GM18520 (cell line): ENCODE measurements around the gene CREB3L2.

Experiments
- ATAC-seq: cut with Tn5 transposase; IDR thresholded peaks from one replicate; pipeline ENCODE4 v1.9.1; 2021; ENCODE audit not compliant: unreplicated experiment

The CREB3L2 gene

DNA sequence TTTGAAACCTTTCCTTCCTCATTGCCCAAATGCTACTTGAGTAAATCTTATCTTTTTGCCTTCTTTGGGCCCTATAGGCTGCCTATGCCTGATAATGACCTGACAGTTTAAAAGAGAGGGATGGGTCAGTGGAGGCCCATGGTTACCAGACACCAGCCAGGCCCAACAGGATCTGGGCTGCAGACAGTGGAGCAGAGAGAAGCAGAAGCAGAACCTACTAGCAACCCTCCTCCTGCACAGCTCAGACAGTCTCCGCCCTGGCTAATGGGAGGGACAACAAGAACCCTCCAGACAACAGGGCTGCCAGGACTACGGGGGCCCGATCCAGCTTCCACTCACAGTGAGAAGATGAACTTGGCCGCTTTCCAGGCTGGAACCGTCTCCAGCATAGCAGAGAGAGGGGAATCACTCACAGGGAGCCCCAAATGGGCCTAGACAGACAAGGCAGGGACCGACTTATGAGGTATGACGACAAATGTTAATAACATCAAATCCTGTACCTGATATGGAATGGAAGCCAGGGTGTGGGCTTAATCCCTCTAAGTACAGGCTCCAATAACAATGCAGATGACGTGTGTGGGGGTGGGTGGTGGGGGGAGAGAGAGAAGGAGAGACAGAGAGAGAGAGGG, 123.4 kb downstream of the CREB3L2 start:
- no peak for ATAC-seq

DNA sequence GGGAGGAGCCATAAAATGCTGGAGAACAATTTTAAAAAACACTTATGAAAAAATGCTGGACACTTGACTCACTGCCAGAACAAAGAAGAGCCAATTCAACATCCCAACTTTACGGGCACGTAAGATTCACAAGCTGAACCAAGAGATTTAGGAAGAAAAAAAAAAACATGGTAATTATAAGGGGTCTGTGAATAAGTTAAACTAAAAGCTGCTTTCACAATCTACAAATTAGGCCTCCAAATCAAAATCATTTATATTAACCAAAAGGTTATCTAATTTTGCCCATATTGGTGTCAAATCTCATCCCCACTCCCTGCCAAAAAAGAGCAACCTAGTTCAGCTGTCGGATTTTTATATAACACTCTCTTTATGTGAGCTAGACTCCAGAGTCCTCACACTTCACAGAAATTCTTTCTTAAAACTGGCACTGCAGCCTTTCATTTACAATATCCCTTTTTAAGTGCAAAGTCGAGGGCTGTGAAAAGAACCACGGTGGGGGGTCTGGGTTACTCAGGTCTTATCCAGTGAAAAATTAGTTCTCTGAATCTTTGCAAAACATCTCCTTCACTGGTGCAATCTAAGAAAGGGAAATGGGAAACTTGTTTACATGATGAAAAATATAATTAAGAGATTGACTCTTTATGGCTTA, 124.7 kb downstream of the CREB3L2 start:
- no peak for ATAC-seq

DNA sequence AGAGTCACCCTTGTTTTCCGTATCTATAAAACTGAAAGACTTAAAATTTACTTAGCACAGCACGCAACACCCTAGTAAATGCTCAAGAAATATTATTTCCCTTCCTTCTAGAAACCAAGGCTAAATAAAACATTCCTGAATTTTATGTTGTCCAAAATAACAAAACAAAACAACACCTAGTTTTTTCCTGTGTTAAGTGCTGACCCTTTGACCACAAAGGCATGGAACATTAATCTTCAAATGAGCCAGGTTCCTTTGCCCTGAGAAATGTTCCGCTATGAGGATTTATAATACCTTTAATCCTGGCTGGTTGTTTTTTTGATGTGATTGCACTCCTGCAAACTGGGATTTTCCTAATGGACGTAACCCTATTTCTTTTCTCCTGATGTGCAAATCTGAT, 126.1 kb downstream of the CREB3L2 start:
- no peak for ATAC-seq

DNA sequence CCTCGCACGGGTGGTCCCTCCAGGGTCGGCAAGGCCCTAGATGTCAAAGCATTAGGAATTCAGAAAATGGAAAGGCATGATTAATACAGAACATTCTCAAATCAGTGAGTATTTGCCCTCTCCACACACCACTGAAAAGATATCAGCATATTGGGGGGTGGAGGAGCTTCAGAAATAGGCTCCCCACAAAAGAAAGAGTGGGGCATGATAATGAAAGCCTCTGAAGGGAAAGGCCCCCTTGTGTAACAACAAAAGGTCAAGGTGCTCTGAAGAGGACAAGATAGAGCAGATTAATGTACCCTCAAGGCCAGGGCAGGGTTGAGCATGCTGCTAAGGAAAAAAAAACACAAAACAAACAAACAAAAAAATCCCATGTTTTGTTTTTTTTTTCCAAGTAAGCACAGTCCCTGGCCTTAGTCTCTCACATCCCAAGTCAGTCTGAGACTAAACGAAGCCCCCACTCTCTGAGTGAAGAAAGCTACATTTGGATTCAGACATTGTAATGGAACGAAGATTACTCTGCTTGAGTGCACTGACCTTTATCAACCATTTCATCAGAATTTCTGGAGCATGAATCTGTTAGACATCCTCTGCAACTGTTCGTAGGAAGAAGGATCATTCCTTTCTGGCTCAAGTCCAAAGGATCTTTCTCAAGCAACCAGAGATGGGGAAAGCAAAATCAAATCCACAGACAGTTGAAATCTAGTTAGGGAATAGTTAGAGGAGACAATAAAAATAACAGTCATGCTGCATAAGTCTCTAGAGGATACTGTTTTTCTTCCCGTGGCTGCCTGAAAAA, 127.7 kb downstream of the CREB3L2 start:
- no peak for ATAC-seq

DNA sequence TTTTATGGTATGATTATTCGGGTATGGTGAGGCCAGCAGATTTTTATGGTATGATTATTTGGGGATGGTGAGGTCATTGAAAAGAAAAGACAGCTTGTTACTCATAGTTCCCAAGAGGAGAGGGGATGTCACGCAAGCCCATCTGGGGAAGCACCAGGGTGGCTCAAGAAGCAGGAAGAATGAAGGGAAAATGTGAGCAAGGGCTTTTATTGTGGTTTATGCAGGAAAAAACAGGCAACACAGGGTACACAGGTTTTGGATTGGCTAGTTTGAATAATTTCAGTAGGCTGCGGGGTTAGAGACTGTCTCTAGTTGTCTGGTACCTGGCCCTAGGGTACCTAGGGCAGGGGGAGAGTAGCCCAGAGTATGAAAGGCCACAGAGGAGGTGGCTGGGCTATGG, 128.4 kb downstream of the CREB3L2 start:
- no peak for ATAC-seq

DNA sequence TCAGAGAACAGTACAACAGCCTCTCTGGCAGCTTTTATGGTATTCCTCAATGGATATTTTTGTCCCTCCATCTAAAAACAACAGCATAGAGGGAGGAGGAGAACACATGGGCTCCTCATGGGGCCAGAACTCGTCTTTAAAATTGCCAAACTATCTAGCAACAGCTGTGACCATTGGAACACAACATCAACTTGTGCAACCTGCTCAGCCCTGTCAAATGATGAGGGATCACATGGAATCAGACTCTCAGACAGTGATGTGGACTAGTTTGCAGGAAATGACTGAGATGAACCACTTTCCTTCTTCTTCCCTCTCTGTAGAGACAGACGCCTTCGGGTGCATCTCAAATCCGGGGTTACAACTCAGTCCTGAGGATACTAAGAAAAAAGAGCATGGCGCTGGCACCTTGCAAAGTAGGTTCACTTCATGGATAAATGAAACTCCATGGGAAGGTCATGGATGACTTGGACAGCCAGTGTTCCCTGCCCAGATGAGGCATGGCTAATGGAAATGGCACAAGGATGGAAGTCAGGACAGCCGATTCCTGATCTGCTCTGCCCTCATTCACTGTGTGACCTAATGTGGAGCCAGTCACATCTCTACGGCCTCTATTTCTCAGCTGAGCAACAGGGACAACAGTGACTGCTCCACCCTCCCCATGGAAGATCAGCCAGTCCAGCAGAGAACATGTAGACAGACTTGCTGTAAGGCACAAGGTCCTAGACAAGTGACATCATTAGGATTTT, 130.5 kb downstream of the CREB3L2 start:
- ATAC-seq, result no peak

DNA sequence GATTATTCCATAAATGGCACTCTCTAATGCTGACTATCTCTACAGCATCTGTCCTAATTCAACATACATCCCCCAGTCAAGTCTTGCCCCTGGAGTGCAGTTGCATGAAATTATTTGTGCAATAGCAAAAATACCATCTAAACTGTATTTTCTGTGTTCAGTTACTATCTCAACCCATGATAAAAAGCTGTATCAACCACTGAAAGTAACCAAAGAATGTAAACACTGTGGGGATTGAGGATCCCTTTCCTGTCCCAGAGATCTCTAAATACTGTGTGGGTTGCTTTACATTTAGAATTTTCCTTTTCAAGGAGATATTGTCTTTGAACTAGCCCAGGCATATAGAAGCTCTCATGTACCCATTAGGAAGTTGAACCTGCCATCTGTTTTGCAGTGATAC, 131.2 kb downstream of the CREB3L2 start:
- ATAC-seq, result no peak

- no peak for ATAC-seq
Observed at GRCh38 chr7:137870078-137870477, 131.8 kb downstream of the CREB3L2 start.

DNA sequence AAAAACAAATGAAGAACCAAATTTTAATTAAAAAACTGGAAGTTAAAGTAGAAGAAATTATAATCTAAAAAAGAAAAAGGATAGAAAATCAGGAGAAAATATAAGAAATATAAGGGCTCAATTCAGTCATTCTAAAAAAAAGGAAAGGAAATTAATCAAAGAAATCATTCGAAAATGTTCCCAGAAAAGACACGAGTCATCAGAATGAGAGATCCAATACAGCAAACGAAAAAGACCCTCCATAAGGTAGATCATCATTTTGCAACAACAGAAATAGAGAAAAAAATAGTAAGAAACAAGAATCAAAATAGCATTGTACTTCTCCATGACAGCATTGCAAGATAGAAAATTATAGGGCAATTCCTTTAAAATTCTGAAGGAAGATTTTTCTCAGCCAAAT, 132.6 kb downstream of the CREB3L2 start:
- ATAC-seq, result no peak

DNA sequence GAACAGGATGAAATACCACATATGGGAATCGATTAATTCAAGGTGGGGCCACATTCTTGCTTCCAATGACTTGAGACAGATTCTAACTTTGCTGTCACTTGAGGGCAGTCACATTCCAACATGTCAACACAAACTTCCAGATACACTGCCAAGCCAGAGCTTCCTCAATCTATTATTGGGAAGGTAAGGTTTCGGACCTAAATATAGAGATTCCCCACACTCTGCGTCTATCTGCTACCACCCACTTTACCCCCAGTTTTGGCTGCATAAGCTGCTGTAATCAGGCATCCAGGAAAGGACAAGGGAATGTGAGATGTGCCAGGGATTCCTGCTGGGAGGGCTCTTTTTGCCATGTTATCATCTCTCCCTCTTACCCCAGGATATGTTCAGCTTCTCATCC, 134.6 kb downstream of the CREB3L2 start:
- no peak for ATAC-seq

DNA sequence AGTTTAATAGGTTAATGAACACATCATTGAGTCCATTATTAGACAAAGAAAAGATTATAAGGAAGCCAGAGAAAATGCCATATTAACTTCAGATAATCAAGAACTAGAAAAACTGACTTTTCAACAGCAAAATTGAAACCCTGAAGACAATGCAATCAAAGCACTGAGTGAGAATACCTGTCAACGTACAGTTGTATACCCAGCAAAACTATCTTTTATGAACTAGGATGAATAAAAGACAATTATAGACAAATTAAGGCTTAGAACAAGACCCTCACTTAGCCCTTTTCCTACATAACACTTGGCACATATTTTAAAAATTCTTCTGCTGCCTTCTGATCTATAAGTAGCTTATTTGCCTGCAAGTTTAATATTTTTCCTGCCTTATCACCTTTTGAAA, 136.1 kb downstream of the CREB3L2 start:
- no peak for ATAC-seq

GRCh38 chr7:137862964-137863363, 138.9 kb downstream of the CREB3L2 start:
- no peak for ATAC-seq

- ATAC-seq, result no peak
Observed at GRCh38 chr7:137862358-137862757, 139.5 kb downstream of the CREB3L2 start.

GRCh38 chr7:137860542-137860941, 141.3 kb downstream of the CREB3L2 start:
- no peak for ATAC-seq

DNA sequence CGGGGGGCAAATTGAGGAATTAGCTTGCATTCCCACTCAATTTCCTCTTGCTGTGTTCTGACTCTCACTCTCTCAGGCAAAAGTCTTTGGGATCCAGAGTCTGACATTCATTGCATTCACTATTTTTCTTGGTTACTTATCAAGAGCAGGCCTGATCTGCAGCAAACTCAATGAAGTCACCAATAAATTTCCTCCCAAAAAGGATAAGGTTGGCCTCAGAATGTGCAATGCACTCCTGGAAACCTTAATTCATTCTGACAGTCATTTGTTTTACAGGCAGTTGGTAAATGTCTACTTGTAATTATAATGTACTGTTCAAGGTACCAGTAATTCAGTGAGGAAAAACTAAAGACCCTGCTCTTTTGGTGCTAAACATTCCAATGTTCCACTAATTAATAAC, 148.8 kb downstream of the CREB3L2 start:
- ATAC-seq, result no peak

DNA sequence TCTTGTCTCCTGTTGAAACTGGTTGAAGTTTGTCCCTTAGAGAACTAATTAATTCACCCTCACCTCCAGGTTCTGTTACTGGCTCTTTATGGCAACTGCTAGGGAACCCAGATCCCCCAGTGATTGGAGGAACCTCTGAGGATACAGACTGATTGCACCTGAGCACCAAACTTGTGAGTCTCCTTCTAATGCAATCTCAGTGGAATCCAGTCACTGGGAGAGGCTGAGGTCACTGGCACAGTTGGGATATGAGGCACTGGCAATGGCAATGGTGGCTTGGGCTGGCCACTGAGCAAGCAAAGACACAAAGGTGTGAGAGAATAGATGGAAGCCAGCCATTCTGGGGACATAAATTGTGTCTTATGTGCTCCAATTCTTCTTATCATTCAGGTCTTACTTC, 149.8 kb downstream of the CREB3L2 start:
- ATAC-seq, result no peak

GRCh38 chr7:137850972-137851945, 150.6 kb downstream of the CREB3L2 start:
- ATAC-seq, result no peak

DNA sequence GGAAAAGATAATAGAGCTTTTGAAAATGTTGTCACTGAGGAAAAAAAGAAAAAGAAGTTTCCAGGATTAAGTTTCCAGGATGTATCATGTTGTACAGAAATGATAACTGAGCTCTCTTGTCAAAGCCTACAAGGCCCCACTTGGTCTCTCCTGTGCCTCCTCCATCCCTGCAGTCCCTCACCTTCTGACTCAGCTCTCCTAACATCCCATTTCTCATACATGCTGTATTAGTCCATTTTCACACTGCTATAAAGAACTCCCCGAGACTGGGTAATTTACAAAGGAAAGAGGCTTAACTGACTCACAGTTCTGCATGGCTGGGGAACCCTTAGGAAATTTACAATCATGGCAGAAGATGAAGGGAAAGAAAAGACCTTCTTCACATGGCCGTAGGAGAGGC, 151.3 kb downstream of the CREB3L2 start:
- ATAC-seq, result no peak

DNA sequence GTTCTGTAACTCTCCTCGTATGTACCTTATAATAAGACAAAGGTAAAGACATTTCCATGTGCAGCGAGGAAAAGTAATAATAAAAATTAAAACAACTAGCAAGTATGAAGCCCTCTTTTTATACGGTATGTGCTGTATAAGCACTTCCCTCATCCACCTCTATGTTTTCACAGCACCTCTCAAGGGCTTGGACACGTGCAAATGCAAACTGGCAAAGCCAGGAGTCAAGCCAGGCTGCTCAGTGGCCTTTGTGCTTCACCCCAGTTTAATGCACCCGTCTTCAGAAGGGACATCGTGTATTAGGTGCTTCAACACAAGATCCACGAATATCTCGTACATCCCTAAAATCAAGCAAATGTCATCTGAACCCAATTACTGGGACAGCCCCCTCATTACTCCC, 153.8 kb downstream of the CREB3L2 start:
- no peak for ATAC-seq

DNA sequence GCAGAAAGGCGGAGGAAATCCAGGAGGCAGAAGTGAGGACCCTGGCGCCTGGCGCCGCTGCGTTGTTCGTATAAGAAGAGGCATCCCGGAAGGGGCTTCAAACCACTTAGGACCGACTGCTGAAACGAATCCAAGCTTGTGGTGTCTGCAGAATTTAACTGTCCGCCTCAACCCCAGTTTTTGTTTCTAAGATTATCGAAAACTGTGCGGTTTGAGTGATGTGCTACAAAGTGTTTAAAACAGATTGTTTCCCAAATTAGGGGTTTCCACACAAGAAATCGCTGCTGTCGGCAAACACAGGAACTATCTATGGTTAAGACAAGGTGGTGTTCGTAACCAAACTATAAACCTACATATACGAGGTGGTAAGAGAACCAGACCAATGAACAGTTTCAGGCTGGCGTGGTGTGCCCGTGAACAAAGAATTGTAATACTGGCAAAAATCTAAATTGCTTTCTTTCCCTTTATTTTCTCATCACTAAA, 154.3 kb downstream of the CREB3L2 start:
- no peak for ATAC-seq
